Ascending aorta (tissue), 2 donors: Measurements from ENCODE around the gene RPRD2. TPM values are rescaled to one million over a fixed set of nuclear protein-coding genes. Genes with fewer than 3 reads are reported as not detected.
"Not testable (repeated sequence)": the region's sequence is repeated elsewhere in the genome, so short reads cannot be mapped to it uniquely, and the experiment has no call there.

Experiments used
- DNase-seq, 2 donors: peaks; one replicate each; pipeline ENCODE4 v3.0.0-alpha.2; 2019; ENCODE audit warnings: low spot score in 2 of 2
- H3K27ac ChIP-seq, 2 donors: fragments of 200-600 bp; sonication (generic); one replicate each; pipeline ENCODE4 v1.5.1; 2016 to 2017; ENCODE audit warnings: mild to moderate bottlenecking in 1 of 2
- H3K27me3 ChIP-seq: fragments of 200-600 bp; sonication (generic); one replicate; pipeline ENCODE4 v1.5.1; 2017
- H3K36me3 ChIP-seq, 2 donors: fragments of 200-600 bp; sonication (generic); one replicate each; pipeline ENCODE4 v1.5.1; 2016
- H3K4me1 ChIP-seq, 2 donors: fragments of 200-600 bp; sonication (generic); one replicate each; pipeline ENCODE4 v1.5.1; 2016 to 2017; ENCODE audit warnings: mild to moderate bottlenecking in 1 of 2
- H3K4me3 ChIP-seq, 2 donors: fragments of 200-600 bp; sonication (generic); one replicate each; pipeline ENCODE4 v1.5.1; 2016 to 2017; ENCODE audit warnings: mild to moderate bottlenecking in 1 of 2
- H3K9me3 ChIP-seq, 2 donors: fragments of 200-600 bp; sonication (generic); one replicate each; pipeline ENCODE4 v1.5.1; 2016
- intact Hi-C: fragments of 100-400 bp; cut with DNase I; formaldehyde crosslinking; loops from one replicate; pipeline ENCODE4 v1.15.1; 2023
- total RNA-seq: library from RNA; depleted of rRNA; stranded (reverse); fragments of >200 nt; gene quantifications from one replicate; pipeline ENCODE4 v1.1.0, GENCODE V29; 2016
- TF ChIP-seq, protein P1 (sequence below), 3 experiments: fragments of 200-600 bp in 2 of 3; fragments of 450-650 bp in 1 of 3; sonication (generic) in 2 of 3; IDR thresholded peaks; one replicate each; pipeline ENCODE4 v1.5.1; 2016 to 2019; ENCODE audit warnings: antibody characterized with exemption in 3 of 3, mild to moderate bottlenecking in 1 of 3, moderate library complexity in 1 of 3

Gene RPRD2
- 13.7 TPM for total RNA-seq

DNA sequence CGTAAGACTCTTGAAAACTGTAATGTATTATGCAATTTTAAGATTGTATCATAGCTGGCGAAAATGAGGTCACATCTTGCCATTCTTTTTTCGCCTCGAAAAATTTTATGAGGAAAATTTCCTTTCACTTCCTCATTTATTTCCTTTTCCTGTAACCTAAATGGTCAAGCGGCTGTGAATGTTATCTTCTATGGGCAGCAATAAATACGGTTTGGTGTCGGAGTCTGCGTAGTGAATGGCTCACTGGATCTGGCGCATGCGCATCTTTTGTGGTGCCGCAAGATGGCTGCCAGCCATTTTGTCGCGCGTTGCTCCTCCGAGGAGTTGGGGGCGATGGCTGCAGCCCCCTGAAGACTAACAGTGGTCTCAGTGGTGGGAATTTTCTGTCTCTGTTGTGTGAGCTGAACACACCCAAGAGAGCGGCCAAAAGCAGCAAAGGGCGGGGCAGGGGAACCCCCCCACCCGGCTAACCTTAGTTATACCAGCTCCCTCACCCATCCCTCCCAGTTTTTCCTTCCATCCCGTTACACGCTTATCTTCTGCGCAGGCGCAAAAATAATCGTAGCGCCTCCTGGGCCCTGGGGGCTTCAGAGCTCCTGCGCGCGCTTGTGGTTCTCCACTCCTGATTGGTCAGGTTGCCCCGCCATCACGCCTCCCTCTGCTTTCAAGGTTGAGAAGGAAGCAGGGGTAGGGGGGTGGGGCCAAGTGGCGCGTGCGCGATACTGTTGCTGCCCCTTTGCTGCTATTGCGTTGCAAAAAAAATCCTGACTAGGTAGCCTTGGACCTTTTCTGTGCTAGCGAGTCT lies at the start of gene RPRD2:
Gene RPRD2 (plus strand): TSS at position 722 of the 805 bp plus-strand sequence. CDS start 568 bp downstream, outside the sequence.
- DNase-seq: peak; percentile 99 to 100
- intact Hi-C loops: loop anchor here (1.0 to 10.0 kb wide), 4 partner anchors 70 to 709 kb away; partner anchors contain the start of genes ARNT, GABPB2 and MRPS21
- H3K36me3 ChIP-seq: no peaks in the 10 kb centered on the region
- H3K9me3 ChIP-seq: no peaks in the 10 kb centered on the region
- no peaks in the 10 kb centered on the region for H3K27me3 ChIP-seq
- peaks cover 0 to 2% of the 10 kb centered on the region in 2 donors for H3K4me1 ChIP-seq
- peak within 1 kb of the TSS; percentile 93 to 94 for H3K27ac ChIP-seq
- TF ChIP-seq, protein P1, sequence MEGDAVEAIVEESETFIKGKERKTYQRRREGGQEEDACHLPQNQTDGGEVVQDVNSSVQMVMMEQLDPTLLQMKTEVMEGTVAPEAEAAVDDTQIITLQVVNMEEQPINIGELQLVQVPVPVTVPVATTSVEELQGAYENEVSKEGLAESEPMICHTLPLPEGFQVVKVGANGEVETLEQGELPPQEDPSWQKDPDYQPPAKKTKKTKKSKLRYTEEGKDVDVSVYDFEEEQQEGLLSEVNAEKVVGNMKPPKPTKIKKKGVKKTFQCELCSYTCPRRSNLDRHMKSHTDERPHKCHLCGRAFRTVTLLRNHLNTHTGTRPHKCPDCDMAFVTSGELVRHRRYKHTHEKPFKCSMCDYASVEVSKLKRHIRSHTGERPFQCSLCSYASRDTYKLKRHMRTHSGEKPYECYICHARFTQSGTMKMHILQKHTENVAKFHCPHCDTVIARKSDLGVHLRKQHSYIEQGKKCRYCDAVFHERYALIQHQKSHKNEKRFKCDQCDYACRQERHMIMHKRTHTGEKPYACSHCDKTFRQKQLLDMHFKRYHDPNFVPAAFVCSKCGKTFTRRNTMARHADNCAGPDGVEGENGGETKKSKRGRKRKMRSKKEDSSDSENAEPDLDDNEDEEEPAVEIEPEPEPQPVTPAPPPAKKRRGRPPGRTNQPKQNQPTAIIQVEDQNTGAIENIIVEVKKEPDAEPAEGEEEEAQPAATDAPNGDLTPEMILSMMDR (IDR thresholded peaks at IDR 0.05): no peak
- peak within 1 kb of the TSS; percentile 55 to 80 for H3K4me3 ChIP-seq

DNA sequence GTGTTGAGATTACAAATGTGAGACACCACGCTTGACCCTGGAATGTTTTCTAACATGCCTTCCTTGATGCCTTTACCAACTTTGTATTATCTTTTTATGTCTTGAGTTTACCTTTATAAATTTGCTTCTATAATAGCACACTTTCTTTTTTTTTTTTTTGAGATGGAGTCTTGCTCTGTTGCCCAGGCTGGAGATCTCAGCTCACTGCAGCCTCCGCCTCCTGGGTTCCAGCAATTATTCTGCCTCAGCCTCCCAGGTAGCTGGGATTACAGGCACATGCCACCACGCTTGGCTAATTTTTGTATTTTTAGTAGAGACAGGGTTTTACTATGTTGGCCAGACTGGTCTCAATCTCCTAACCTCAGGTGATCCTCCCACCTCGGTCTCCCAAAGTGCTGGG lies 49.3 kb upstream of the RPRD2 start:
- intact Hi-C loops, DNase-seq, H3K4me1 ChIP-seq: not testable (repeated sequence)

DNA sequence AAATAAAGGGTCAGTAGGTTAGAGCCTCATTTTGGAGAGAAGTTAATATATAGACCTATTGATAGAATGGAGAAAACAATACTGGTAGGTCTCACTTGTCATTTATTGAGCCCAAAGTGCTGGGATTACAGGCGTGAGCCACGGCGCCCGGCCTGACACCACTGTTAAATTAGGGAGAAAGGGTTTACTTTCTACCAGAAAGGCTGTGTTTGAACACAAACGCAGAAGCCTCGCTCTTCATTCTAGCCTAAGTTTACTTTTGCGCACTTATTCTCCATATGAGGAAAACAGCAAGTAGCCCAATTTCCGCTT lies 43.3 kb upstream of the RPRD2 start:
- Histone ChIP-seq H3K9me3 (no peaks in the 10 kb centered on the region), H3K36me3 (peaks cover 9 to 13% of the 10 kb centered on the region in 2 donors), H3K4me1 (no peaks in the 10 kb centered on the region), H3K4me3 (peak overlapping the region; percentile 75 to 81), H3K27me3 (no peaks in the 10 kb centered on the region), H3K27ac (peak overlapping the region; percentile 81 to 82)
- DNase-seq: no peak
- TF ChIP-seq, protein P1 (IDR thresholded peaks at IDR 0.05): no peak
- intact Hi-C loops: loop anchor here (5.0 kb wide), 1 partner anchor 38 kb away; the partner anchor contains the start of gene CIART

More for the DNA sequence above, 49.3 kb upstream of the RPRD2 start:
- not testable (repeated sequence) for H3K36me3 ChIP-seq, H3K27ac ChIP-seq, H3K27me3 ChIP-seq, H3K4me3 ChIP-seq, H3K9me3 ChIP-seq

DNA sequence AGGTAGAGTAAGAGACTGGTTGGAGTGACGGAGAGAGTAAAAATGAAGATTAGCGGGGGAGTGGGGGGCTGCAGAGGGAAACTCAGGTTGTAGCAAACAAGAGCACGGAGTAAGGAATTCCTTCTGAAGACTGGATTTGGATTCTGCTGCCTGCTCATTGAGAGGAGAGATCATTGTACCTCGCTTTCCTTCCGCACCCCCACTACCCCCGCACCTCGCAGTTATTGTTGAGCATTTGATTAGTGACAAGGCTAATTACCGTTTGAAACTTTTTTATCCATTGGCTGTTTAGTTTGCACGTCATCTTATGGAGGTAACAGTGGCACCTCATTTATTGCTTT lies 42.2 kb upstream of the RPRD2 start:
- DNase-seq: no peak
- Histone ChIP-seq H3K9me3 (no peaks in the 10 kb centered on the region), H3K27me3 (no peaks in the 10 kb centered on the region), H3K27ac (peak overlapping the region; percentile 81 to 82), H3K4me3 (peak overlapping the region; percentile 75 to 81), H3K4me1 (no peaks in the 10 kb centered on the region), H3K36me3 (peaks cover 21 to 24% of the 10 kb centered on the region in 2 donors)
- intact Hi-C loops: loop anchor here (1.0 to 5.0 kb wide), 2 partner anchors 28 to 39 kb away; partner anchors contain the start of genes CIART and MRPS21
- TF ChIP-seq, protein P1 (IDR thresholded peaks at IDR 0.05): no peak

DNA sequence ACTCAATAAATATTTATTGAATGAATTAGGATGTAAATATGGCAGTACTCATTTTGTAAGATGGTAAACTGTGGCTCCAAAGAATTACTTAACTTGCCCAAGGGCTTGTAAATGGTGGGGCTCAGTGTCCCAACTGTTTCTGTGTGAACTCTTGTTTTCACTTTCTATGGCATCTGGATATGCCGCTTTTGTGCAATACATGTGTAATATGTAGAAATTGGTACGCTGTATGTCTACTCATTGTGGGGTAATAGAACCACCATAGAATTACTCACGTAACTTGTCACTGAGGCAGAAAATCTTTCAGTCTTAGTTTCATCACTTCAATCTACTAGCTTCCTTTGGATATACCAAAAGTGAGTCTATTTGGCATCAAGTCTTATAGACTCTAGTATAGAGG lies 41.6 kb upstream of the RPRD2 start:
- intact Hi-C loops: loop anchor here (5.0 kb wide), 1 partner anchor 40 kb away; the partner anchor contains the start of gene CIART
- H3K27ac ChIP-seq: peak overlapping the region in 1 of 2 donors; percentile 82
- TF ChIP-seq, protein P1 (IDR thresholded peaks at IDR 0.05): no peak

DNA sequence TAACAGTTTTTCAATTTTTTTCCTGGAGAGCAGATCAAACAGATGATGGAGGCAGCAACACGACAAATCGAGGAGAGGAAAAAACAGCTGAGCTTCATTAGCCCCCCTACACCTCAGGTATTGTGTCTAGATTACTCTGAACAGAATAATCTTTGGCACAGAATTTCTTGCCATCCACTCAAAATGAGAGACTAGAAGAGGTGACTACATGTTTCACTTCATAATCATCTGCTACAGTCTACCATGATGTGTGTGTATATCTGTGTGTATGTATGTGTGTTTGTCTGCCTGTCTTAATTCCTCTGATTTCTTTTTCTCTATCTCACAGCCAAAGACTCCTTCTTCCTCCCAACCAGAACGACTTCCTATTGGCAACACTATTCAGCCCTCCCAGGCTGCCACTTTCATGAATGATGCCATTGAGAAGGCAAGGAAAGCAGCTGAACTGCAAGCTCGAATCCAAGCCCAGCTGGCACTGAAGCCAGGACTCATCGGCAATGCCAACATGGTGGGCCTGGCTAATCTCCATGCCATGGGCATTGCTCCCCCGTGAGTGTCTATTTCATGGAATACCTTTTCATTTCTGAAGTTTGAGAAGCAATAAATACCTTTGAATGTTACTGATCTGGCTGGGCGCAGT lies 31.2 kb upstream of the RPRD2 start:
- Histone ChIP-seq H3K4me1 (no peaks in the 10 kb centered on the region), H3K9me3 (no peaks in the 10 kb centered on the region), H3K27me3 (no peaks in the 10 kb centered on the region), H3K27ac (no peak overlapping the region), H3K36me3 (peaks cover 95 to 98% of the 10 kb centered on the region in 2 donors), H3K4me3 (no peak overlapping the region)
- intact Hi-C loops: no loop called here
- DNase-seq: no peak
- TF ChIP-seq, protein P1 (IDR thresholded peaks at IDR 0.05): no peak

More for the DNA sequence above, 41.6 kb upstream of the RPRD2 start:
- DNase-seq: no peak
- peak overlapping the region; percentile 75 to 81 for H3K4me3 ChIP-seq
- peaks cover 26 to 29% of the 10 kb centered on the region in 2 donors for H3K36me3 ChIP-seq
- no peaks in the 10 kb centered on the region for H3K4me1 ChIP-seq
- H3K27me3 ChIP-seq: no peaks in the 10 kb centered on the region
- H3K9me3 ChIP-seq: no peaks in the 10 kb centered on the region
